Chondrocyte (in vitro differentiated cells): ENCODE measurements around the gene MTAP. TPM values are rescaled to one million over a fixed set of nuclear protein-coding genes. Genes with fewer than 3 reads are reported as not detected.

Experiments
- DNase-seq: peaks from one replicate; pipeline ENCODE4 v3.0.0; 2021; ENCODE audit warnings: mixed read lengths, low spot score
- H3K27ac Mint-ChIP-seq: one replicate; pipeline ENCODE4 v1.8.0; 2021; ENCODE audit warnings: mild to moderate bottlenecking, moderate library complexity, mixed read lengths; ENCODE audit not compliant: unreplicated experiment
- H3K27me3 Mint-ChIP-seq: 2 replicates; pipeline ENCODE4 v1.8.0; 2021; ENCODE audit warnings: low read depth, mixed read lengths
- H3K36me3 Mint-ChIP-seq: 2 replicates; pipeline ENCODE4 v1.8.0; 2021; ENCODE audit warnings: low read depth, mixed read lengths
- H3K4me1 Mint-ChIP-seq: 2 replicates; pipeline ENCODE4 v1.8.0; 2021; ENCODE audit warnings: low read depth, mild to moderate bottlenecking, mixed read lengths
- H3K4me3 Mint-ChIP-seq: one replicate; pipeline ENCODE4 v1.8.0; 2021; ENCODE audit warnings: mild to moderate bottlenecking, moderate library complexity, mixed read lengths; ENCODE audit not compliant: unreplicated experiment
- H3K9me3 Mint-ChIP-seq: 2 replicates; pipeline ENCODE4 v1.8.0; 2021; ENCODE audit warnings: low read depth, mixed read lengths
- CTCF ChIP-seq: fragments of 200-600 bp; sonication (generic); IDR thresholded peaks from 2 replicates; pipeline ENCODE4 v1.5.0; 2021; ENCODE audit warnings: antibody characterized with exemption, mild to moderate bottlenecking, moderate library complexity
- total RNA-seq: library from RNA; stranded (reverse); gene quantifications from 3 replicates; pipeline ENCODE4 v1.2.1, GENCODE V29; 2021

Gene MTAP
- total RNA-seq, 1 donor from 2014 or later: 33.7 TPM

- no peak overlapping the region for H3K4me3 Mint-ChIP-seq
- H3K36me3 Mint-ChIP-seq: peaks cover 20% of the 10 kb centered on the region
- H3K27me3 Mint-ChIP-seq: no peaks in the 10 kb centered on the region
- no peaks in the 10 kb centered on the region for H3K4me1 Mint-ChIP-seq
- H3K27ac Mint-ChIP-seq: no peak overlapping the region
- TF ChIP-seq CTCF: no peak
- H3K9me3 Mint-ChIP-seq: peaks cover 28% of the 10 kb centered on the region
- DNase-seq: no peak
Measured at GRCh38 chr9:21883642-21884041, 81.2 kb downstream of the MTAP start.

GRCh38 chr9:21889673-21890072 lies 87.2 kb downstream of the MTAP start:
- peaks cover 66% of the 10 kb centered on the region for H3K9me3 Mint-ChIP-seq
- H3K36me3 Mint-ChIP-seq: peaks cover 49% of the 10 kb centered on the region
- no peak for TF ChIP-seq CTCF
- H3K27ac Mint-ChIP-seq: no peak overlapping the region
- DNase-seq: no peak
- no peaks in the 10 kb centered on the region for H3K27me3 Mint-ChIP-seq
- no peaks in the 10 kb centered on the region for H3K4me1 Mint-ChIP-seq
- H3K4me3 Mint-ChIP-seq: no peak overlapping the region

- Mint-ChIP-seq H3K4me1 (no peaks in the 10 kb centered on the region), H3K27ac (no peak overlapping the region), H3K36me3 (peaks cover 53% of the 10 kb centered on the region), H3K27me3 (no peaks in the 10 kb centered on the region), H3K4me3 (no peak overlapping the region), H3K9me3 (peaks cover 68% of the 10 kb centered on the region)
- DNase-seq: no peak
- no peak for TF ChIP-seq CTCF
Measured at GRCh38 chr9:21890696-21891095, 88.3 kb downstream of the MTAP start.

GRCh38 chr9:21901546-21901945 lies 99.1 kb downstream of the MTAP start:
- TF ChIP-seq CTCF: no peak
- Mint-ChIP-seq H3K4me1 (peaks cover 12% of the 10 kb centered on the region), H3K27ac (no peak overlapping the region), H3K4me3 (no peak overlapping the region), H3K36me3 (peaks cover 20% of the 10 kb centered on the region), H3K9me3 (peaks cover 50% of the 10 kb centered on the region), H3K27me3 (no peaks in the 10 kb centered on the region)
- DNase-seq: no peak

- peaks cover 51% of the 10 kb centered on the region for H3K9me3 Mint-ChIP-seq
- DNase-seq: no peak
- TF ChIP-seq CTCF: no peak
- H3K4me1 Mint-ChIP-seq: peaks cover 12% of the 10 kb centered on the region
- H3K27ac Mint-ChIP-seq: no peak overlapping the region
- peaks cover 18% of the 10 kb centered on the region for H3K36me3 Mint-ChIP-seq
- H3K27me3 Mint-ChIP-seq: no peaks in the 10 kb centered on the region
- no peak overlapping the region for H3K4me3 Mint-ChIP-seq
Measured at GRCh38 chr9:21902136-21902535, 99.7 kb downstream of the MTAP start.
